K562 (cell line): ENCODE data around the gene YKT6.

ENCODE experiments used
- ATF6 ChIP-seq: sonication (generic); formaldehyde crosslinking; IDR thresholded peaks from 2 replicates; pipeline ENCODE4 v1.4.0; 2020; ENCODE audit warnings: mild to moderate bottlenecking, missing genetic modification reagents
- EZH2 ChIP-seq: IDR thresholded peaks from 2 replicates; pipeline ENCODE4 v1.6.1; 2012; ENCODE audit warnings: low read depth, mild to moderate bottlenecking, inconsistent platforms, low read length, borderline replicate concordance
- KAT2B ChIP-seq: IDR thresholded peaks from one replicate; pipeline ENCODE4 v1.6.1; 2012; ENCODE audit warnings: low read depth, mild to moderate bottlenecking, control low read depth, inconsistent platforms, low read length, moderate library complexity
- MYNN ChIP-seq, 2 experiments: sonication (generic); formaldehyde crosslinking in 1 of 2; IDR thresholded peaks; 2 replicates each; pipeline versions ENCODE4 v1.5.0 to v1.6.1; 2016 to 2020; ENCODE audit warnings: antibody characterized with exemption in 1 of 2, missing genetic modification reagents in 1 of 2
- NBN ChIP-seq: fragments of 450-650 bp; IDR thresholded peaks from 2 replicates; pipeline ENCODE4 v1.6.1; 2016; ENCODE audit warnings: low read depth, mild to moderate bottlenecking
- POLR2A ChIP-seq: fragments of 450-650 bp; conservative IDR thresholded peaks from 2 replicates; pipeline ENCODE4 v1.6.1; 2016
- SP1 ChIP-seq: sonication (generic); formaldehyde crosslinking; IDR thresholded peaks from 2 replicates; pipeline ENCODE4 v1.8.1; 2022; ENCODE audit warnings: mild to moderate bottlenecking, missing genetic modification reagents
- TARDBP ChIP-seq: fragments of 450-650 bp; IDR thresholded peaks from 2 replicates; pipeline ENCODE4 v1.6.1; 2016
- U2AF1 ChIP-seq: fragments of 200-400 bp; formaldehyde crosslinking; optimal IDR thresholded peaks from 2 replicates; pipeline ENCODE3; 2017; ENCODE audit warnings: mild to moderate bottlenecking, low read depth, low read length, moderate library complexity
- U2AF2 ChIP-seq: fragments of 200-400 bp; formaldehyde crosslinking; optimal IDR thresholded peaks from 2 replicates; pipeline ENCODE3; 2017; ENCODE audit warnings: low read depth, mild to moderate bottlenecking, low read length
- ZNF12 ChIP-seq: sonication (generic); formaldehyde crosslinking; IDR thresholded peaks from 2 replicates; pipeline ENCODE4 v1.4.0; 2020; ENCODE audit warnings: mild to moderate bottlenecking, missing genetic modification reagents
- ZZZ3 ChIP-seq: fragments of 450-650 bp; IDR thresholded peaks from 2 replicates; pipeline ENCODE4 v1.6.1; 2016; ENCODE audit warnings: antibody characterized with exemption, mild to moderate bottlenecking, moderate library complexity
- TF ChIP-seq, protein P1 (sequence below), 3 experiments: IDR thresholded peaks in 2 of 3; conservative IDR thresholded peaks in 1 of 3; 2 replicates each; pipeline ENCODE4 v1.5.1; 2011 to 2012; ENCODE audit warnings: low read length in 3 of 3, mild to moderate bottlenecking in 3 of 3, control low read depth in 2 of 3, improper control_type of control experiment in 1 of 3, inconsistent platforms in 1 of 3, low read depth in 1 of 3, mixed read lengths in 1 of 3, moderate library complexity in 1 of 3; ENCODE audit not compliant: insufficient read depth in 2 of 3

- TF ChIP-seq ATF6: no peak
- no peak for TF ChIP-seq NBN
- TF ChIP-seq ZNF12 (CRISPR knock-in tag): no peak
- TF ChIP-seq U2AF1: no peak
- no peak for TF ChIP-seq ZZZ3
- no peak for TF ChIP-seq TARDBP
- no peak for TF ChIP-seq U2AF2
- TF ChIP-seq KAT2B: no peak
- TF ChIP-seq MYNN (IDR thresholded peaks at IDR 0.05): no peak
- no peak for TF ChIP-seq MYNN (CRISPR knock-in tag; IDR thresholded peaks at IDR 0.05)
- TF ChIP-seq, protein P1, sequence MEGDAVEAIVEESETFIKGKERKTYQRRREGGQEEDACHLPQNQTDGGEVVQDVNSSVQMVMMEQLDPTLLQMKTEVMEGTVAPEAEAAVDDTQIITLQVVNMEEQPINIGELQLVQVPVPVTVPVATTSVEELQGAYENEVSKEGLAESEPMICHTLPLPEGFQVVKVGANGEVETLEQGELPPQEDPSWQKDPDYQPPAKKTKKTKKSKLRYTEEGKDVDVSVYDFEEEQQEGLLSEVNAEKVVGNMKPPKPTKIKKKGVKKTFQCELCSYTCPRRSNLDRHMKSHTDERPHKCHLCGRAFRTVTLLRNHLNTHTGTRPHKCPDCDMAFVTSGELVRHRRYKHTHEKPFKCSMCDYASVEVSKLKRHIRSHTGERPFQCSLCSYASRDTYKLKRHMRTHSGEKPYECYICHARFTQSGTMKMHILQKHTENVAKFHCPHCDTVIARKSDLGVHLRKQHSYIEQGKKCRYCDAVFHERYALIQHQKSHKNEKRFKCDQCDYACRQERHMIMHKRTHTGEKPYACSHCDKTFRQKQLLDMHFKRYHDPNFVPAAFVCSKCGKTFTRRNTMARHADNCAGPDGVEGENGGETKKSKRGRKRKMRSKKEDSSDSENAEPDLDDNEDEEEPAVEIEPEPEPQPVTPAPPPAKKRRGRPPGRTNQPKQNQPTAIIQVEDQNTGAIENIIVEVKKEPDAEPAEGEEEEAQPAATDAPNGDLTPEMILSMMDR (IDR thresholded peaks at IDR 0.05 in 2 of 3, conservative IDR thresholded peaks at IDR 0.05 in 1 of 3; ENCODE audit: insufficient read depth in 2 of 3, low read depth in 1 of 3, low read length in 3 of 3): no peak
- TF ChIP-seq SP1 (CRISPR knock-in tag): no peak
- no peak for TF ChIP-seq POLR2A
- no peak for TF ChIP-seq EZH2
Observed at GRCh38 chr7:44175730-44176129, 25.0 kb upstream of the YKT6 start.
